ENCODE measurements around the gene BRSK2. TPM values are rescaled to one million over a fixed set of nuclear protein-coding genes. Genes with fewer than 3 reads are reported as not detected.

Gene BRSK2
- total RNA-seq, 4 donors from 2014 or later, result 0.35 to 6.4 (median 0.40) TPM; not detected in 1

DNA sequence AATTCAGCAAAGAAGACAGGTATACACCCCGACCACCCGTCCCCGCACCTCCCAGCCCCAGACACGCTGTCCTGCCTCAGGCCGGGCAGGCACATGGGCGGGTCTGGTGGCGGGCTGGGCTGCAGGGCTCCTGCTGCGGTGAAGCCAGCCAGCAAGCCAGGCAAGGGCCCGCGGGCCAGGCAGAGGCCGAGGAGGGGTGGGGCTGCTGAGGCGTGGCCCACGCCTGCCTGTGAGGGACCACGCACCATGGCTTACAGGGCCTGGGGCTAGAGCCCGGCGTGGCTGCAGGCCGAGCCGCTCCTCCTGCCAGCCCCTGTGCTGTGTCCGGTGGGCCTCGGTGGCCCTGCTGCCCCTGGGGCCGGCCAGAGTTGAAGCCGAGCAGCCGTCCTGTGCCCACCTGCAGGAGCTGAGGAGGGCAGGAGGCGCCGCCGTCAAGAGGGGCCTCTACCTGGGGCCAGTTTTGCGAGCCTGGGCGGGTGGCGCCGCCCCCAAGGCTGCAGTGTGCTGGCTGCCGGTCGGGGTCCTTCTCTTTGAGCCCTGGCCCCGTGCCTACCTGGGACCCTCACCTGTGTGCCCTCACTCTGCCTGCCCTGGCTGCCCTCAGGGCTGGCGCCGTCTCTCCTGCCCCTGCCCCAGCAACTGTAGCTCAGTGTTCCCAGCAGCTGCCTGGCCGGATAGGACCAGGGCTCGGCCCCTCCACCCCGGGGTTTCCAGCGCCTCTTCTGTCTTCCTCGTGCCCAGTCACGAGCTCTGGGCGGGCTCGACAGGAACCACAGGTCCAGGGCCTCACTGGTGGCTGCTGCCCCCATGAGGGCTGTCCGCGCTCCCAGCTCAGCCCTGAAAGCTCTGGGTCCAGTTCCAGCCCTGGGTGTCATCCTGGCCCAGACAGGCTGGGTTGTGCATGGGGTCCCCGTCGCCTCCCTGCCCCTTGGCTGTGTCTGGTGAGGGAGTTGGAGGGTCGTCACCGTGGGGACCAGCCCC lies 58.4 kb downstream of the BRSK2 start:
- Histone ChIP-seq H3K36me3 (no peaks in the 10 kb centered on the region), H3K4me1 (no peaks in the 10 kb centered on the region), H3K4me3 (no peak overlapping the region), H3K9me3 (no peaks in the 10 kb centered on the region), H3K27ac (no peak overlapping the region), H3K27me3 (no peaks in the 10 kb centered on the region)
- no peak for DNase-seq
- TF ChIP-seq POLR2A (IDR thresholded peaks at IDR 0.05), result no peak
- TF ChIP-seq, protein P1, sequence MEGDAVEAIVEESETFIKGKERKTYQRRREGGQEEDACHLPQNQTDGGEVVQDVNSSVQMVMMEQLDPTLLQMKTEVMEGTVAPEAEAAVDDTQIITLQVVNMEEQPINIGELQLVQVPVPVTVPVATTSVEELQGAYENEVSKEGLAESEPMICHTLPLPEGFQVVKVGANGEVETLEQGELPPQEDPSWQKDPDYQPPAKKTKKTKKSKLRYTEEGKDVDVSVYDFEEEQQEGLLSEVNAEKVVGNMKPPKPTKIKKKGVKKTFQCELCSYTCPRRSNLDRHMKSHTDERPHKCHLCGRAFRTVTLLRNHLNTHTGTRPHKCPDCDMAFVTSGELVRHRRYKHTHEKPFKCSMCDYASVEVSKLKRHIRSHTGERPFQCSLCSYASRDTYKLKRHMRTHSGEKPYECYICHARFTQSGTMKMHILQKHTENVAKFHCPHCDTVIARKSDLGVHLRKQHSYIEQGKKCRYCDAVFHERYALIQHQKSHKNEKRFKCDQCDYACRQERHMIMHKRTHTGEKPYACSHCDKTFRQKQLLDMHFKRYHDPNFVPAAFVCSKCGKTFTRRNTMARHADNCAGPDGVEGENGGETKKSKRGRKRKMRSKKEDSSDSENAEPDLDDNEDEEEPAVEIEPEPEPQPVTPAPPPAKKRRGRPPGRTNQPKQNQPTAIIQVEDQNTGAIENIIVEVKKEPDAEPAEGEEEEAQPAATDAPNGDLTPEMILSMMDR (IDR thresholded peaks at IDR 0.05), result no peak

DNA sequence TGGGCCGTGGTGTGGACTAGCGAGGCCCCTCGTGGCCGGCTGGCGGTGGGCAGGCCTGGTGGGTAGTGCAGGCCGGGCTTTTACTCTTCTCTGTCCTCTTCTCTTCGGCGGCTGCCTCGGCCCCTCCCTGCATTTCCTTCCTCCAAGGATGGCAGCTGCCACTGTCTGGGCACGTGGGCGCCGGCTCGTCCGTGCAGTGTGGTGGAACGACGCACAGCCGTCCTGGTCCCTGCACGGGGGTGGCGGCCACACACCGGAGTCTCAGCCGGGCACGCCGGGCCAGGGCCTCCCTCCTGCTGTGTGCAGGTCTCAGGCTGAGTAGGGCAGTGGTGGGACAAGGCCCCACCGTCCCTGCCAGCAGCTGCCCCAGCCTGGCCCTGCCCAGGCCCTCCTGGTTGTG lies 59.1 kb downstream of the BRSK2 start:
- Histone ChIP-seq H3K36me3 (no peaks in the 10 kb centered on the region), H3K9me3 (no peaks in the 10 kb centered on the region), H3K27ac (no peak overlapping the region), H3K27me3 (no peaks in the 10 kb centered on the region), H3K4me1 (no peaks in the 10 kb centered on the region), H3K4me3 (no peak overlapping the region)
- no peak for DNase-seq
- TF ChIP-seq, protein P1 (IDR thresholded peaks at IDR 0.05), result no peak
- no peak for TF ChIP-seq POLR2A (IDR thresholded peaks at IDR 0.05)

DNA sequence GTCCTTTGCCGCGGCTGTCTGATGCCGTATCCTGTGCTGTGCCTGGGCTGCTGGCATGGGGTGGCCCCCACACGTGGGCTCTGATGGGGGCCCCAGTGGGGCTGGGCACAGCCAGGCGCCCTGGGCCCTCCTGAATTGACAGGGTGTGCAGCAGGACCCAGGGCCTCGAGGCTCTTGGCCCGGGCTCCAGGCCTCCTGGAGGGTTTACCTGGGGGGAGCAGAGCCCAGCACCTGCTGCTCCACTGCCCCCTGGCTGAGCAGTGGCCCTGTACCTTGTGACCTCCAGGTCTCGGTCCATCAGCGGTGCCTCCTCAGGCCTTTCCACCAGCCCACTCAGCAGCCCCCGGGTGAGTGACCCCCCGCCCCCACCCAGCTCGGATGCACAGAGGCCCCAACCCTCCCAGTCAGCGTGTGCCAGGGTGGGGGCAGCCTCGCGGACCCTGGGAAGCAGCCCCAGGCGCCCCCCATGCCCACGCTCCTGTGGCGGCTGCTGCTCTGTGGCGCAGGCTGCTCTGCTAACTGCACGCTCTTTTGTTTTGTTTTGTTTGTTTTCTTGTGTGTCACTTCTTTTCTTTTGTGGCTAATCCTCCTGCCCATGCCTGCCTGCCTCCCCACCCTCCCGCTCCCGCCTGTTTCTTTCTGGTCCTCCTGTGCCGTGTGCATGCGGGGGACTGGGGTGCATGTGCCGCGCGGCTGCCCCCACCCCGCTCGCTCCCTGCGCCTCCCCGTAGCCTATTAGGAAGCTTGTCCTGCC lies 59.9 kb downstream of the BRSK2 start:
- Histone ChIP-seq H3K9me3 (no peaks in the 10 kb centered on the region), H3K4me1 (no peaks in the 10 kb centered on the region), H3K27ac (no peak overlapping the region), H3K36me3 (no peaks in the 10 kb centered on the region), H3K4me3 (no peak overlapping the region), H3K27me3 (no peaks in the 10 kb centered on the region)
- TF ChIP-seq POLR2A (IDR thresholded peaks at IDR 0.05), result no peak
- TF ChIP-seq, protein P1 (IDR thresholded peaks at IDR 0.05), result no peak
- DNase-seq, result no peak

DNA sequence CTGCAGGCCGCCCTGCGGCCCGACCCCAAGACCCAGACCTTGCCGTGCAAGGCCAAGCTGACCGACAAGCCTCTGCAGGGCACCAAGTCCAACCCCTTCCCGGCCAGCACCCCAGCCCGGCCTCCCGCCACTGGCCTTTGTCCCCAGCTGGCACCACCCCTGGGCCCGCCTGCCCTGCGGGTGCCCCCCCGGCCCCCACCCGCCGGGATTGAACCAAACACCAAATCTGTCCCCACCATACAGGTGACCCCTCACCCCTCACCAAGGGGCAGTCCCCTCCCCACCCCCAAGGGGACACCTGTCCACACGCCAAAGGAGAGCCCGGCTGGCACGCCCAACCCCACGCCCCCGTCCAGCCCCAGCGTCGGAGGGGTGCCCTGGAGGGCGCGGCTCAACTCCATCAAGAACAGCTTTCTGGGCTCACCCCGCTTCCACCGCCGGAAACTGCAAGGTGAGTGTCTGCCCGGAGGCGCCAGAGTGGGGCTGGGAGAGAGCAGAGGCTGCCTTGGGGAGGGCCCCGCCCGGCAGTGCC lies 60.7 kb downstream of the BRSK2 start:
- TF ChIP-seq, protein P1 (IDR thresholded peaks at IDR 0.05), result no peak
- TF ChIP-seq POLR2A (IDR thresholded peaks at IDR 0.05), result no peak
- Histone ChIP-seq H3K9me3 (no peaks in the 10 kb centered on the region), H3K4me1 (no peaks in the 10 kb centered on the region), H3K27ac (no peak overlapping the region), H3K36me3 (no peaks in the 10 kb centered on the region), H3K27me3 (no peaks in the 10 kb centered on the region), H3K4me3 (no peak overlapping the region)
- no peak for DNase-seq

DNA sequence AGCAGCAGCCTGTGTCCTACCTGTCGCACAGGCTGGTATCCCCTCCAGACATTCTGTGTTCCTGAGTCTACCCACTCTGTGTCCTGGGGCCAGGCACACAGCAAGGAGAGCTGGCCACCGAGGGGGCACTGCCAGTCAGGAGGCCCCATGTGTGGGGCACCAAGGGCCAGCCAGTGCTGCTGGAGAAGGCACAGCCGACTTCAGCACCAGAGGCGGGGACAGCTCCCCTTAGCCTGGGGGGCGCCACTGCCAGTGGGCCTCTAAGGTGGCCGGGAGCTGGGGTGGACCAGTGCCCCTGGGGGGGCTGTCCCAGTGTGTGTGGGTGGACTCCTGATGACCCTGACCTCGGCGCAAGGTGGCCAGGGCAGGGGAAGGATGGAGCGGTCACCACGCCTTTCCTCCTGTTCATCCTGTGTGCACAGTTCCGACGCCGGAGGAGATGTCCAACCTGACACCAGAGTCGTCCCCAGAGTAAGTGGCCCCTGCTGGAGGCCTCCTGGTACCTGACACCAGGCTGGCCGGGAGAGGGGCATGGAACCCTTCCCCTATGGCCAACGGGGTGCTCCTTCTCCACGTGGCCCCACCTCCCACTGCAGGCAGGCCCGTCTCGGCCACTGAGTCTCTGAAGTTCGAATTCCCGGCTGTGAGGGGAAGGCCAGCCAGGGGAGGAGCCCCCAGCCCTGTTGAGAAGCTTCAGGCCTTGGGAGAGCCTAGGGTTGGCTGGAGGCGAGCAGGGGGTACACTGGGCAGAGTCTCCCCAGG lies 61.4 kb downstream of the BRSK2 start:
- Histone ChIP-seq H3K4me3 (no peak overlapping the region), H3K27me3 (no peaks in the 10 kb centered on the region), H3K9me3 (no peaks in the 10 kb centered on the region), H3K27ac (no peak overlapping the region), H3K4me1 (peaks cover 0 to 4% (median 0%) of the 10 kb centered on the region in 4 donors), H3K36me3 (no peaks in the 10 kb centered on the region)
- DNase-seq, result no peak
- TF ChIP-seq, protein P1 (IDR thresholded peaks at IDR 0.05), result no peak
- TF ChIP-seq POLR2A (IDR thresholded peaks at IDR 0.05), result no peak

Data from Peyer's patch (tissue), 4 donors.